ENCODE measurements around the gene NLRP1. TPM values are rescaled to one million over a fixed set of nuclear protein-coding genes. Genes with fewer than 3 reads are reported as not detected.

Gene NLRP1
- total and polyA plus RNA-seq, 4 donors: 1.8 to 5.4 (median 3.0) TPM

DNA sequence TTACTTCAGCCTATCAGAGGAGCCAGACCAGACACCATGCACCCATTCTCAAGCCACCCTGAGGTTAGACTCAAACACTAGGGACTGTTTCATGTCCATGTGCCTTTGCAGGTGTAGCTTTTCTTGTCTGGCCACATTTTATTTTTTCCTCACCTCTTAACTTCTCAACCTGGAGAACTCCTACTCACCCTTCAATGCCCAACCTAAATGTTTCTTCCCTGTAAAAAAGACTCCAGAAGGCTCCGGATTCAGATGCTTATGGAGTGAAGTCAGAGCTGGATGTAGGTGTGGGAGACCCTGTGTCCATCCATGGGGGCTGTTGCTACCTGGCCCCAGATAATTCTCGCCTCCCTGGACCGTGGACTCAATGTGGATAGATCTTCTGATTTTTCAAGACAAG, 44.0 kb upstream of the NLRP1 start (continued):
- no peak for TF ChIP-seq HNF4G (IDR thresholded peaks at IDR 0.05)
- no peak for TF ChIP-seq FOXA1 (IDR thresholded peaks at IDR 0.05)
- no peak for TF ChIP-seq JUND (IDR thresholded peaks at IDR 0.05)

DNA sequence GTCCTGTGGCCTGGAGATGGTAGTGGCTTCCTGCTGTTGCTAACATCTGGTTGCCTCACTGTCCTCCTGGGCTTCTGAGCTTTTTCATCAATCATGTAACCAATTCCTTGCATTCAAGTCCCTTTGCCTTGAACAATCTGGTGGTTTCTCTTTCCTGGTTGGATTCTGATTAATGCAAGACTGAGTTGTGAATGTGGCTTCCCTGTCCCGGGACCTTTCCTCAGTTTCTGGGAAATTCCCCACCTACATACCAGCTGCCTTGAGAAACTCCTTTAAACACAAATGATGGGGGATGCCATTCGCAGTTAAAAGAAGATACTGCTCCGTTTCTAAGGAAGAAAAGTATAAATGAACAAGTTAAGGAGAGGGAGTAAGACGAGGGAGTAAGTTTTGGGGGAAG, 39.9 kb upstream of the NLRP1 start:
- no peaks in the 10 kb centered on the region for H3K9me3 ChIP-seq (ENCODE audit: control insufficient read depth in 4 of 4, low read length in 3 of 4)
- peaks cover 0 to 22% (median 1%) of the 10 kb centered on the region in 4 donors for H3K27me3 ChIP-seq (ENCODE audit: control insufficient read depth in 4 of 4, insufficient read depth in 4 of 4, low read length in 3 of 4)
- no peak overlapping the region for H3K9ac ChIP-seq (ENCODE audit: low read depth in 1 of 2, low read length in 2 of 2)
- no peaks in the 10 kb centered on the region for H3K36me3 ChIP-seq (ENCODE audit: control insufficient read depth in 4 of 4, insufficient read depth in 3 of 4, low read depth in 1 of 4, low read length in 3 of 4)
- H3K4me3 ChIP-seq (ENCODE audit: low read depth in 1 of 3, low read length in 3 of 3): no peak overlapping the region
- TF ChIP-seq HNF4G (IDR thresholded peaks at IDR 0.05) (no peak), NR2F2 (IDR thresholded peaks at IDR 0.05) (no peak), JUND (IDR thresholded peaks at IDR 0.05) (no peak), GABPA (IDR thresholded peaks at IDR 0.05 in 1 of 2, conservative IDR thresholded peaks at IDR 0.05 in 1 of 2) (no peak), FOXA2 (IDR thresholded peaks at IDR 0.05) (no peak), SP1 (IDR thresholded peaks at IDR 0.05) (no peak), TAF1 (conservative IDR thresholded peaks at IDR 0.05) (no peak), YY1 (IDR thresholded peaks at IDR 0.05) (no peak), FOXA1 (IDR thresholded peaks at IDR 0.05) (no peak), EGR1 (IDR thresholded peaks at IDR 0.05; ENCODE audit: low read depth in 2 of 2) (no peak), RAD21 (IDR thresholded peaks at IDR 0.05) (no peak)
- TF ChIP-seq, protein P1, sequence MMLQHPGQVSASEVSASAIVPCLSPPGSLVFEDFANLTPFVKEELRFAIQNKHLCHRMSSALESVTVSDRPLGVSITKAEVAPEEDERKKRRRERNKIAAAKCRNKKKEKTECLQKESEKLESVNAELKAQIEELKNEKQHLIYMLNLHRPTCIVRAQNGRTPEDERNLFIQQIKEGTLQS (IDR thresholded peaks at IDR 0.05): no peak
- TF ChIP-seq, protein P2, sequence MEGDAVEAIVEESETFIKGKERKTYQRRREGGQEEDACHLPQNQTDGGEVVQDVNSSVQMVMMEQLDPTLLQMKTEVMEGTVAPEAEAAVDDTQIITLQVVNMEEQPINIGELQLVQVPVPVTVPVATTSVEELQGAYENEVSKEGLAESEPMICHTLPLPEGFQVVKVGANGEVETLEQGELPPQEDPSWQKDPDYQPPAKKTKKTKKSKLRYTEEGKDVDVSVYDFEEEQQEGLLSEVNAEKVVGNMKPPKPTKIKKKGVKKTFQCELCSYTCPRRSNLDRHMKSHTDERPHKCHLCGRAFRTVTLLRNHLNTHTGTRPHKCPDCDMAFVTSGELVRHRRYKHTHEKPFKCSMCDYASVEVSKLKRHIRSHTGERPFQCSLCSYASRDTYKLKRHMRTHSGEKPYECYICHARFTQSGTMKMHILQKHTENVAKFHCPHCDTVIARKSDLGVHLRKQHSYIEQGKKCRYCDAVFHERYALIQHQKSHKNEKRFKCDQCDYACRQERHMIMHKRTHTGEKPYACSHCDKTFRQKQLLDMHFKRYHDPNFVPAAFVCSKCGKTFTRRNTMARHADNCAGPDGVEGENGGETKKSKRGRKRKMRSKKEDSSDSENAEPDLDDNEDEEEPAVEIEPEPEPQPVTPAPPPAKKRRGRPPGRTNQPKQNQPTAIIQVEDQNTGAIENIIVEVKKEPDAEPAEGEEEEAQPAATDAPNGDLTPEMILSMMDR (IDR thresholded peaks at IDR 0.05; ENCODE audit: low read depth, low read length, missing input control): no peak
- TF ChIP-seq, protein P3, sequence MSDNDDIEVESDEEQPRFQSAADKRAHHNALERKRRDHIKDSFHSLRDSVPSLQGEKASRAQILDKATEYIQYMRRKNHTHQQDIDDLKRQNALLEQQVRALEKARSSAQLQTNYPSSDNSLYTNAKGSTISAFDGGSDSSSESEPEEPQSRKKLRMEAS (IDR thresholded peaks at IDR 0.05): no peak
- TF ChIP-seq, protein P4, sequence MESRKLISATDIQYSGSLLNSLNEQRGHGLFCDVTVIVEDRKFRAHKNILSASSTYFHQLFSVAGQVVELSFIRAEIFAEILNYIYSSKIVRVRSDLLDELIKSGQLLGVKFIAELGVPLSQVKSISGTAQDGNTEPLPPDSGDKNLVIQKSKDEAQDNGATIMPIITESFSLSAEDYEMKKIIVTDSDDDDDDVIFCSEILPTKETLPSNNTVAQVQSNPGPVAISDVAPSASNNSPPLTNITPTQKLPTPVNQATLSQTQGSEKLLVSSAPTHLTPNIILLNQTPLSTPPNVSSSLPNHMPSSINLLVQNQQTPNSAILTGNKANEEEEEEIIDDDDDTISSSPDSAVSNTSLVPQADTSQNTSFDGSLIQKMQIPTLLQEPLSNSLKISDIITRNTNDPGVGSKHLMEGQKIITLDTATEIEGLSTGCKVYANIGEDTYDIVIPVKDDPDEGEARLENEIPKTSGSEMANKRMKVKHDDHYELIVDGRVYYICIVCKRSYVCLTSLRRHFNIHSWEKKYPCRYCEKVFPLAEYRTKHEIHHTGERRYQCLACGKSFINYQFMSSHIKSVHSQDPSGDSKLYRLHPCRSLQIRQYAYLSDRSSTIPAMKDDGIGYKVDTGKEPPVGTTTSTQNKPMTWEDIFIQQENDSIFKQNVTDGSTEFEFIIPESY (IDR thresholded peaks at IDR 0.05): no peak
- DNase-seq (ENCODE audit: low spot score): no peak
- H3K4me1 ChIP-seq (ENCODE audit: control insufficient read depth in 4 of 4, insufficient read depth in 4 of 4, low read length in 3 of 4): no peaks in the 10 kb centered on the region
- no peak overlapping the region for H3K27ac ChIP-seq (ENCODE audit: low read depth in 1 of 2, low read length in 2 of 2)
- WGBS: 51% methylated on average over 4 of the region's 4 CpGs

DNA sequence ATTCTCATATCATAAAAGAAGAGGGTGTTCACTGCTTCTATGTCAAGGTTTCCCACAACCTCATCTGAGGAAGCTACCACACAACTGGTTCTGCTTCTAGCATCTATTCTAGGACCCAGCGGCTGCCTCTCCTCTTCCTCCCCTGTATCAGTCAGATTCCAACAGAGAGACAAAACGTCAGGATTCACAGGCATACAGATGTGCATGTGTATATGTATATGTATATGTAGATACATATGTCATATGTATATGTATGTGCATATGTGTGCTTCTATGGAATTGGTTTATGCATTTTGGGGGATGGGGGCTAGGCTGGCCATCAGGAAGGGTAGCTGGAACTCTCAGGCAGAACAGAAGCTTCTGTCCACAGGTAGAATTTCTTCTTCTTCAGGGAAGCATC, 37.4 kb upstream of the NLRP1 start:
- Histone ChIP-seq H3K27me3 (ENCODE audit: control insufficient read depth in 4 of 4, insufficient read depth in 4 of 4, low read length in 3 of 4) (peaks cover 0 to 18% (median 1%) of the 10 kb centered on the region in 4 donors), H3K36me3 (ENCODE audit: control insufficient read depth in 4 of 4, insufficient read depth in 3 of 4, low read depth in 1 of 4, low read length in 3 of 4) (no peaks in the 10 kb centered on the region), H3K9ac (ENCODE audit: low read depth in 1 of 2, low read length in 2 of 2) (no peak overlapping the region), H3K4me3 (ENCODE audit: low read depth in 1 of 3, low read length in 3 of 3) (no peak overlapping the region), H3K27ac (ENCODE audit: low read depth in 1 of 2, low read length in 2 of 2) (no peak overlapping the region), H3K4me1 (ENCODE audit: control insufficient read depth in 4 of 4, insufficient read depth in 4 of 4, low read length in 3 of 4) (no peaks in the 10 kb centered on the region), H3K9me3 (ENCODE audit: control insufficient read depth in 4 of 4, low read length in 3 of 4) (no peaks in the 10 kb centered on the region)
- TF ChIP-seq, protein P2 (IDR thresholded peaks at IDR 0.05; ENCODE audit: low read depth, low read length, missing input control): no peak
- TF ChIP-seq HNF4A (conservative IDR thresholded peaks at IDR 0.05) (no peak), HNF4G (IDR thresholded peaks at IDR 0.05) (no peak), FOXA1 (IDR thresholded peaks at IDR 0.05) (no peak), EGR1 (IDR thresholded peaks at IDR 0.05; ENCODE audit: low read depth in 2 of 2) (no peak)
- TF ChIP-seq, protein P3 (IDR thresholded peaks at IDR 0.05): no peak
- DNase-seq (ENCODE audit: low spot score): no peak
- WGBS: 56% methylated on average over 2 of the region's 2 CpGs

Data from liver (tissue), 9 donors.